GM18507 (cell line): ENCODE results near the gene SAPCD1.
A peak's percentile ranks its signal among the peaks of the same experiment; 100 is the strongest.
"Not testable (repeated sequence)": the region's sequence is repeated elsewhere in the genome, so short reads cannot be mapped to it uniquely, and the experiment has no call there.

ENCODE experiments used
- DNase-seq: peaks from one replicate; pipeline ENCODE4 v3.0.0; 2011; ENCODE audit warnings: low read depth; ENCODE audit not compliant: insufficient read length; ENCODE audit errors: extremely low spot score
- FAIRE-seq: peaks from 2 replicates; lab custom pipeline; 2011; peaks lifted over from hg19 to GRCh38; lab: Jason Lieb, UNC

The SAPCD1 gene

DNA sequence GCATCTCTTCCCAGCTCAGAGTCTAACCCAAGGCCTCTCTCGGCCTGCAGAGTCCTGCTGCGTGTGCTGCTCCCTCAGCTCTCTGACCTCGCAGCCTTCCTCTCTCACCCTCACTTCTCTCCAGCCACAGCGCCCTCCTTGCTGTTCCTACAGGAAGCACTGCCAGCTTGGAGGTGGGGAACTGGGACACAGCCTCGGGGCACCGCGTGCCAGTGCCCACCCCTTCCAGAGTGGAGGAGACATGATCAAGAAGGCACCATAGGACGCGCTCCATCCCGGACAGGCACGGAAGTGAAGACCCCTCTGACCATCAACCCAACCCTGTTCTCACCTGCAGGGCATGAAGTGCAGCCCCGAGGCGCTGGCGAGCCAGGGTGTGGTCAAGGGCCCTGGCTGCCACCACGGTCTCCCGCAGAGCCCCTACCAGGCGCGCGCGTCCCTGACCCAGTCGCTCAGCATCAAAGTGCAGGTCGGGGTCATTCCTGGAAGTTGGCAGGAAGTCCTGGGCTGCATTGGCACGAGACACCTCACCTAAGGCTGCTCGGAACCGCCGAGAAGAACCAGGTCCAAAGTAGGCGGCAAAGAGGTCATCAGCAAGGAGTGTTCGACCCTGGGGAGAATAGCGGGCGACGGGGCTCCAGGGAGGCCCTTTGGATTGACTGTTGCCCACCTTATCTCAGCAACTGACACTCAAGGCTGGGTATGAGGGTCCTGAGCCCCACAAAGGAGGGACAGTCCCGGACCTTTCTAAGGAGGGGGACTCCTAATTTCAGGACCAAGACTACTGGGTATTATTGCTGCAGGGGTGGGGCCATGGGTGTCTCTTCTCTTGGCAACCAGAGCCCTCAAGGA, 13.4 kb downstream of the SAPCD1 start:
- DNase-seq (no peak), FAIRE-seq (no peak)

DNA sequence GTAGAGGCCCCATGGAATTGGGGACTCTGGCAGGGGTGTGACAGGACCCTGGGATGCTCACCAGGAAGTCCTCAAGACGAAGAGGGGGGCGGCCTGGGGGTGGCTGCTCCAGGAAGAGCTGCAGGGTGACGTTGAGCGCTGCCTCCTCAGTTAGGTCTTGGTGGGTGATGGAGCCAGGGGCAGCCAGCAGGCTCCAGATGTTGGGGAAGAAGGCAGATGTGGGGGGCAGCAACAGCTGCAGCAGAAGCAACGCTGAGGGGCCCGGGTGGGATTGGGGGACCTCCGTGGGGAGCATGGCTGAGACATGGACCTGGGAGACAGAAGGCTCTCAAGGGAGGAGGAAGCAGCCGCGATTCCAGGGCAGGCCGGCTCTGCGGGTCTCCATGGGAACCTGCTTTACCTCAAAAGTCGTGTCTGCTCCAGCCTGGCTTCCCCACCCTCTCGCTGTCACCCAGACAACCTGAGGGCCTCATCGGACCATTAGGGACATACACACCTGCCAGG, 14.1 kb downstream of the SAPCD1 start:
- DNase-seq (no peak), FAIRE-seq (no peak)

DNA sequence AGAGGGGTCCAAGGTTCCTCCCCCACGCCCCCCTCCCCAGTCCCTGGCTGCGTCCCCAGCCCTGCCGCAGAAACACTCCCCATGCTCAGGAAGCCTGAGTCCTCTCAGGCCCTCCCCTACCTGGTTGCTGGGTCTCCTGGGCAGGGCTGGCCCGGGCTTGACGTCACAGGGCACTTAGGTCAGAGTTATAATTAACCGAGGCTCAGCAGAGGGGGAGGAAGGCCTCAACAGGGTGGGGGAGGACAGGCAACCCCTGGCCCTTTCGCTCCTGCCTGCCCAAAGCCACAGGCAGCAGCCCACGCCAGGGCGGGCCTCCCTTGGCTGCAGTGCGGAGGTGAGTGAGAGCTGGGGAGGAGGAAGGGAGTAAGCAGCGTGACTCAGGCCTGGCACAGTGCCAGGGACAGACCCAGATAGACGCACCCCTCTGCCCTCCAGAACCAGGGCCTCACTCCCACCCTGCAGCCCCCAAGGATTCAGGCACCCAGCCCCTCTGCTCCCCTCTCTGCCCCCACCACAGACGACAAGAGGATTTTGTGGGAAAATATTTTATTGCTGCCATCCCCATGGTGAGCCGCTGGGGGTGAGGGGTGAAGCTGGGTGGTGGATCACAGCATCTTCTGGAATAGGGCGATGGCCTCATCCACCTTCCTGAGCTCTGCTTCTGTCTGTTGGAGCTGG, 14.7 kb downstream of the SAPCD1 start, which contains the start of gene VWA7:
TSS of gene VWA7 (minus strand) at position 340 of the 678 bp plus-strand sequence. CDS start 549 bp downstream, outside the sequence.
- peak; percentile 67 for DNase-seq
- FAIRE-seq, result peak; percentile 88

DNA sequence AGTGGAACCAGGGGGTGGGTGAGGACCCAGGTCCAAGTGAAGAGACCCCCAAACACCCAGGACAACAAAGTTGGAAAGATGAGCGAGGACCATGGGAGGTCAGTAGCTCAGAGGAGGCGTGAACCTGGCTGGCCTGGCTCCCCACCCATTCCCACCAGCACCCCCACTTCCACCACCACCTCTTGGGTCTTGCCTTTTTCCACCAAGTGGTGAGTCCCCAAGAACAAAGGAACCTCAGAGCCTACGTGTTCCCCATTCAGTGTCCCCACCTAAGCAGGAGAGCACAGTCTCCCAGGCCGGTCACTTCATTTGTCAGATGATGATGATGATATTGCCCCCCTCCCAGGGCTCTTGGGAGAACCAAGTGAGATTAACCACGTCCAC, 15.2 kb downstream of the SAPCD1 start:
- DNase-seq, result no peak
- no peak for FAIRE-seq

DNA sequence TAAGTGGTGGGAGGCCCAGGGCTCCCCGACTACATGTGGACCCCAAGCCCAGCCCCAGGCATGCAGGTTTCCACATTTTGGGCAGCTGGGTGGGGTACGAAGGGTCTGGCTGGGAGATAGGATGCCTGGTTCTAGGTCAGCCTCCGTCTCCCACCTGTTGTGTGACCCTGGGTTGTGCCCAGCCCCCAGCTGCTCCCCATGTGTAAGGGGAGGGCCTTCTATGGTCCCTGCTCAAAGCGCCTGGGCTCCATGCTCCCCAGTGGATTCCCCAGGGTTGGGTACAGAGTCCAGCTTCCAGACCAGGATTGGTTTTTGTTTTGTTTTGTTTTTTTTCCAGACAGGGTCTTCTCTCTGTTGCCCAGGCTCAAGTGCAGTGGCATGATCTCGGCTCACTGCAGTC, 15.7 kb downstream of the SAPCD1 start:
- FAIRE-seq (no peak), DNase-seq (no peak)

DNA sequence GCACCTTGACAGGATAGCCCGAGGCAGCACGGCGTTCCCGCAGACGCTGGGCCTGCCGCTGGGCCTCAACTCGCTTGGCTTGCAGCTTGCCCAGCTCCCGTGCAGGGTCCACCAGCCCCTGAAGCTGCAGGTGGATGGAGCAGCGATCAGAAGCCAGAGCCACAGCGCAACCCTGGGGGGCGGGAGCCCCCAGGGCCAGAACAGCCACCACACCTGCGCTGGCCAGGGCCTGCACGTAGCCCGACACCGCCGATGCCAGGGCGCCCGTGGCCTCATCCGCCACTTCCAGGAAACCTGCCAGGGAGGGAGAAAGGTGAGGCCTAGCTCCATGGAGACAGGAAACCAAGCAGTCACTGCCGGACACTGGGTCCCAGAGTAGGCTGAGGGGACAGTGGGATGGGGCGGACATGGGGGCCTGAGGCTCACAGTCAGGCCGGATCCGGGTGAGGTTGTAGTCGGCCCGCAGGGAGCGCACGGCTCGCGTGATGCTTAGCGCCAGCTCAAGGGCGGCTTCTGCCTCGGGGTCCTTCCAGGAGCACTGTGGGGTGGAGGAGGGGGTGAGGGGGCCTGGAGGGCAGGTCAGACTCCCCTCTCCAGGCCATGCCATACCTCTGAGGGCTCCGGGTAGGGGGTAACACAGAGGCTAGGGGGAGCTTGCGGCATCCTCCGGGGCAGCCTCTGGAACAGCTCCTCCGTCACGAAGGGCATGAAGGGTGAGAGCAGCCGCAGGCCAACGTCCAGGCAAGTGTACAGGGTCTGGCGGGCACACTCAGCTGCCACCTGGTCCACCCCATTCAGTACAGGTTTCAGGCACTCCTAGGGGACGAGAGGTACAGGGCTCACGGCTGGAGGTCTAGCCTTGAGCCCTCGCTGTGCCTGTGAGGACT, 16.8 kb downstream of the SAPCD1 start:
- FAIRE-seq (no peak), DNase-seq (no peak)

DNA sequence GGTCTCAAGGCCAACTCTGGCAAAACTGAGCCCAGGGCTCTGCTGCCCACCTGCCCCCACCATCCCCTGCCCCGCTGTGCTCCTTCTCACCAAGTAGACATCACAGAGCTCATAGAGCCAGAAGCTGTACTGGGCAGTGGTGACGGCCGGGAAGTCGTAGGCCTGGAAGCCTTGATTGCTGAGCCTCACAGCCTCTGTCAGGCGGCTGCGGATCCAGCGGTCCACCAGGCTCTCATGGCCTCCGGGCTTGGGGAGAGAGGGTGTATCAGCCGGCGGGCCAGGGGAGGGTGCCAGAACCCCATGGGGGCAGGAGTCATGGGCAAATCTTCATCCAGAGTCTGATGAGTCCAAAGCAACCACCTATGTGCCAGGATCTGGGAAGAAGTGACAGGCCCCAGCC, 17.5 kb downstream of the SAPCD1 start:
- FAIRE-seq (no peak), DNase-seq (no peak)

DNA sequence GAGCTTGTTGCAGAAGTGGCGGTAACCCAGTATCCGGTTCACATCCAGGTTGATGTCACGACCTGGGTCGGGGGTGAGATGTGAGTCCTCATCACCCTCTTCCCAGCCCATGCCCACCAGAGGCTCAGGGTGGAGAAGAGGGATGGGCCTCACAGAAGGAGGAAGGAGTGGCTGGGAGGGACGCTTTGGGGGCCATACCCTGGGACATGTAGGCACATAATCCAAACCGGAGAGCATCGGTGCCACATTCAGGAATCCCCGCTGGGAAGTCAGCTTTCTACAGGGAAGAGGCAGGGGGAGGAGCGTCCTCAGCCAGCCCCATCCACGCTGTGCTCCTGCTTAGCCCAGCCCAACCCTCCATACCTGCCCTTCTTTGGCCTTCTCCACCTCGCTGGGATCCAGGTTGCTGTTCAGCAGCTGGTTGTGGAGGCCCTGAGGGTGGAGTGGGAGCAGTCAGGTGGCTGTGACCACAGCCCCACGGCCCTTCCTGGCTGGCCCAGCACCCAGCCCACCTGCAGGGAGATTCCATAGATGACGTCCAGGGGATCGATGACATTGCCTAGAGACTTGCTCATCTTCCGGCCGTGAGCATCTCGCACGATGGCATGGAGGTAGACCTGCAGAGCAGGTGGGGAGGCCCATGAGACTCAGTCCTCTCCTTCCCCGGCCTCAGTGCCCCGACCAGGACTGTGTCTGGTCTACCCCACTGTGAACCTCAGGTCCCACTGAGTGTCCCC, 18.2 kb downstream of the SAPCD1 start:
- FAIRE-seq (no peak), DNase-seq (no peak)

DNA sequence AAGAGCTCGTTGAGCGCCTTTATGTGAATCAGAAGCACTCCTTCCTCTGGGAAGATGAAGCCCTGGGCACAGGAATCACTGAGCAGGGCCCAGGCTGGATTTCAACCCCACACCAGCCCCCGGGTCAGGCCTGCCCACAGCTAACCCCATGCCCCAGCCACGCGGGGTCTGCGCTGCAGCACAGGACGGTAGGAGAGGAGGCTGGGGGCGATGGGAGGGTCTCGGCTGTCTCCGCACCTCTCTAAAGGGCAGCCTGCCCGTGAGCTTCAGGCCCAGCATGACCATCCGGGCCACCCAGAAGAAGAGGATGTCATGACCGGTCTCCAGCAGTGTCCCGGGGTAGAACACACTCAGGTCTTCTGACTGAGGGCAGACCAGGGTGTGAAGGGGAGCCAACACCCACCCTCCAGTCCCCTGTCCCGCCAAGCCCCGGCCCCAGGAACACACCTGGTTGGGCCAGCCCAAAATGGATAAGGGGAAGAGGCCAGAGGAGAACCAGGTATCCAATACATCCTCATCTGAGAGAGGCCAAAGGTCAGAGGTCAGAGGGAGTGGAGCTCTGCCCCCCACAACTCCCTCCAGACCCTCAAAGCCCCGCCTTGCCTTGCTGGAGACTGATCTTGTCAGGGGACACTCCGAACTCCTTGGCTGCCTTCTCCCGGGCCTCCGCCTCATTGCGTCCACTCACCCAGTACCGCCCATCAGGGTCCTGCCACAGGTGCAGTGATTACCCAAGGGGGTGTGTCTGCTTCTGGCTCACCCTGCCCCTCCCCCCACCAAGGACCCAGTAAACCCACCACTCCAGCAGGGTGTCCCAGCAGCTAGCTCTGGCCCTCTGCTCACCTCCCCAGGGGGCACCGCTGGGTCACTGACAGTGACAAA, 19.0 kb downstream of the SAPCD1 start:
- DNase-seq, result no peak
- FAIRE-seq, result no peak

DNA sequence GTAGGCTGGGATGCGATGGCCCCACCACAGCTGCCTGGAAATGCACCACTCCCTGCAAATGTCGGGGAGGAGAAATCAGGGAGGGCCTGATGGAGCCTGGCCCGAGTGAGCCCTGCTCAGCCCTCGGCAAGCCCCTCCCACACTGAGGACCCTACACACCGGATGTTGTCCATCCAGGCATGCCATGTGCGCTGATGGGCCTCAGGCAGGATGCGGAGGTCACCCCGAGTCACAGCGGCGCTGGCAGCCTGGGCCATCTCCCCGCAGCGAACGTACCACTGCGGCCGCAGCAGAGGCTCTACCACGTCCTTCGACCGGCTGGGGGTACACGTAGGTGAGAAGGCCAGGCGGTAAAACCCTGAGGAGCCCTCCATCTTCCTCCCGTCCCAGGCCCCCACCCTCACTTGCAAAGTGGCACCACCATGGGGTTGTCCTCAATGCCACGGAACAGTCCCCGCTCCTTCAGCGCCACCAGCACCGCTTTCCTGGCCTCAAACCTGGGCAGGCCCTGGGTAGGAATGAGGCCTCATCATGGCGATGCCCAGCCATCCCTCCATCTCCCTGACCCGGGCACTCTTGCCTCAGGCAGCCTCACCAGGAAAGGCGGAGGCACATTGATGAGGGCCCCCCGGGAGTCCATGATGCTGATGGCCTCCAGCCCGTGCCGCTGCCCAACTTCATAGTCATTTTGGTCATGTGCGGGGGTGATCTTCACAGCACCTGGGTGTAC, 19.8 kb downstream of the SAPCD1 start:
- DNase-seq, result no peak
- no peak for FAIRE-seq

DNA sequence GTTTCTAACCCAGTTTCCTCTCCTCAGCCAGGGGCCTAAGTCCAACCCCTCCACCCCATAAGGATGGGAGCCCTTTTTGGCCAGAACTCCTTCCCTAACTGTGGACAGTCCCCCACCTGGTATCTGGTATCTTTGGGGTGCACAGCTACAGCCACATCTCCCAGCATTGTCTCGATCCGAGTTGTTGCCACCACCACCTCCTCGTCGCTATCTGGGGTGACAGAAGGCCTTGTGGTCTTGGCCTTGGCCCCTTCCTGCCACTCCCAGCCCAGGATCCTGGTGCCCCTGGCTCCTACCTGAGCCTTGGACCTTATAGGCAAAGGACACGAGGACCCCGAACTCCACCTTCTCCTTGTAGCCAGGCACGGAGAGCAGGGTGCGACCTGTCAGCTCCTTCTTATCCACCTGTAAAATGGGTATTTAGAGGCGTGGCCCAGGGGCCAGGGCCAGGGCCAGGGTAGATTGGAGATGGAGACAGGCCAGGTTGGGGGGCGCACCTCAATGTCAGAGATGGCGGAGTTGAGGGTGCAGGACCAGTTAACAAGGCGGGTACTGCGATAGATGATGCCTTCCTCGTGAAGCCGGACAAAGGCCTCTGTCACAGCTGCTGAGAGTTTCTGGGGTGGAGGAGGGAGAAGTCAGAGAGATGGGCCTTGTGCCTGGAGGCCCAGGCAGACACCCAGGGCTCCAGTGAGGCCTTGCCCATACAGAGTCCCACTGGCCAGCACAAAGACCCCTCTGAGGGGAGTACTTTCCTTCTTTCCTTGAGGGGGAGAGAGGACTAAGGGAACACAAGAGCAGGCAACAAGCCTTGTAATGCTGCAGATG, 21.9 kb downstream of the SAPCD1 start:
- DNase-seq (no peak), FAIRE-seq (no peak)

DNA sequence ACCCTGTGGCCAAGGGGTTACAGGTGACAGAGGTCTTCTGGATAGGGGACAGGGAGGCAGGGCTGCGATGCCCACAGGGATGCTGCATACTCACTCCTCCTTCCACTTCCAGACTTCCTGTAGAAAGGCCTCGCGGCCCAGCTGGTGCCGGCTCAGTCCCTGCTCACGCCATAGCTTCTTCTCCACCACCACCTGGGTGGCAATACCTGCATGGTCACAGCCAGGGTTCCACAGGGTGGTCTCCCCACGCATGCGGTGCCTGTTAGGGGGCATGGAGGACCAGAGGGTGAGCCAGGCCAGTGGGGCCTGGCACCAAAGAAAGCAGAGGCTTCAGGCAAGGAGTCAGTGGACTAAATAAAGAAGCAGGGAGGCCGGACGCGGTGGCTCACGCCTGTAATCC, 23.0 kb downstream of the SAPCD1 start:
- no peak for FAIRE-seq
- no peak for DNase-seq

DNA sequence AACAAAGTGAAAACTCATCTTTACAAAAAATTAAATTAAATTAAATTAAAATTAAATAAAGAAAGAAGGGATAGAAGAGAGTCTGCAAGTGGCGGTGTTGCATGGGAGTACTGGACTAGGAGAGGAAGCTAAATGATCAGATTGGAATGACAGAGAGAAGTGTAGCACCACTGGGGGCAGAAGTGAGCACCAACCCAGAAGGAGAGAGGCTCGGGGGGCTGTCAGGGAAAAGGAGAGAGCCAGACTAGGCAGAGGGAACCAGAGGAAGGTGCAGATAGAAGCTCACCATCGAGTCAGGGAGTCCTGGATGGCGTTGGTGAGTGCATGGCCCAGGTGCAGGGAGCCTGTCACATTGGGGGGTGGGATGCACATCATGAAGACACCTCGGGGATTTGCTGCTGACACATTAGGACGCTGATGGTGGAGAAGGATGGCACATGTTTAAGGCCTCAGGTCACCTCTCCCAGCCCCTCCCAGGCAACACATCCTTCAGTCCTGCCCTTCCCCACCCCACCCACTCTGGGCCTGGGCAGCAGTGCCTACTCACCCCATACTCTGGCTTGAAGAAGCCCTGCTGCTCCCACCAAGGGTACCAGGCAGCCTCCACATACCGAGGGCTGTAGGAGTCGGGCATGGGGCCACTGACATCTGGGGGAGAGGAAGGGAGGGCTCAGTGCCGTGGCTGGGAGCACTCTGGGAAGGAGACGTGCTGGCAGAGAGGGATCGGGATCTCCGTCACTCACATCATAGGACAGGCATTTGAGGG, 29.1 kb downstream of the SAPCD1 start:
- peak; percentile 24 for FAIRE-seq
- no peak for DNase-seq

DNA sequence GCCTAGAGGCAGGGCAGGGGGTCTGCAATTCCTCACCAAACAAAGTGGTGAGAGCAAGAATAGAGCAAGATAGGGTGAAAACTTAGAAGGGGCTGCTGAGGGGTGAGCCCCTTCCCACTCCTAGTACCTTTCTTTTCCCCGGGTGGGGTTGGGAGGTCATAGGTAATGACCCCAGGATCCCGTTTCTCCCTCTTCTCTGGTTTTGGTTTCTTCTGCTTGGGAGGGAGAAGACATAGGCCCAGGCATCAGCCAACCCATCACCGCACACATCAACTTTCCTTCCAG, 29.6 kb downstream of the SAPCD1 start:
- FAIRE-seq (no peak), DNase-seq (no peak)

DNA sequence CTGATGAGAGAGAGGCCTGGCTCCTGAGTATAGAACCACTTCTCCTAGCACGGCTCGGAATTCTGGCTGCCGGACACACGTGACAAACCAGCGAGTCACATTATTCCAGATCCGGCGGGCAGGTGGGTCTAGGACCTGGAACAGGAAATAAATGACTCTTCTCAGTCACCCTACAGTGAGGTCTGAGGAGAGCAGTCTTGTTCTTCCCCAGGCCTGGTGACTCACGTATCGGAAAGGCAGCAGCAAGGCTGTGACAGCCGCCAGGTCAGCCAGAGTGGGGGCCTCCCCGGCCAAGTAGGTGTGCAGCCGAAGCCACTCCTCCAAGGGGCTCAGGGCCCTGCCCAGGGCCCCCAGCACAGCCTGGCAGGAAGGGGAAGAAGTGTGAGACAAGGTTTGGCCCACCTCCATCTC, 30.3 kb downstream of the SAPCD1 start:
- FAIRE-seq, result no peak
- no peak for DNase-seq

DNA sequence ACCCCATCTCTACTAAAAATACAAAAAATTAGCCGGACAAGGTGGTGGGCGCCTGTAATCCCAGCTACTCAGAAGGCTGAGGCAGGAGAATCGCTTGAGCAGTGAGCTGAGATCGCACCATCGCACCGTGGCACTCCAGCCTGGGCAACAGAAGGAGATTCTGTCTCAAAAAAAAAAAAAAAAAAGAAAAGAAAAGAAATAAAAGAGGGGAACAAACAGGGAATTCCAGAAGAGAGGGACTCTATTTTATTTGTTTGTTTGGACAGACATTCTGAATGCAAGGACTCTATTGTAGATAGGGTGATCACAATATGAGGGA, 31.4 kb downstream of the SAPCD1 start:
- DNase-seq, FAIRE-seq: not testable (repeated sequence)
